GM20431 (cell line): ENCODE results near the gene DPY19L3.
"Not testable (repeated sequence)": the region's sequence is repeated elsewhere in the genome, so short reads cannot be mapped to it uniquely, and the experiment has no call there.

Experiments used
- in situ Hi-C: fragments of 300-500 bp; cut with MseI, MboI; formaldehyde crosslinking; loops from one replicate; pipeline ENCODE4 v1.15.0; 2020; ENCODE audit warnings: low sequenced_read_pairs; ENCODE audit not compliant: unreplicated experiment

DPY19L3 gene

GRCh38 chr19:32392901-32393300 is 12.7 kb upstream of the DPY19L3 start:
- in situ Hi-C loops, result no loop called here

GRCh38 chr19:32396046-32396652 is 9.4 kb upstream of the DPY19L3 start:
- in situ Hi-C loops, result no loop called here

GRCh38 chr19:32397671-32398101 is 7.9 kb upstream of the DPY19L3 start:
- in situ Hi-C loops, result no loop called here

GRCh38 chr19:32401992-32402391 is 3.6 kb upstream of the DPY19L3 start:
- in situ Hi-C loops, result no loop called here

- in situ Hi-C loops, result no loop called here
Observed at GRCh38 chr19:32403291-32403995, 2.1 kb upstream of the DPY19L3 start.

- in situ Hi-C loops, result no loop called here
Observed at GRCh38 chr19:32404213-32404932, 1.2 kb upstream of the DPY19L3 start.

- in situ Hi-C loops, result no loop called here
Observed at GRCh38 chr19:32404933-32405430, 588 bp upstream of the DPY19L3 start.

GRCh38 chr19:32406161-32407003 is 812 bp downstream of the DPY19L3 start:
- in situ Hi-C loops, result no loop called here

GRCh38 chr19:32407004-32407992 is 1.7 kb downstream of the DPY19L3 start:
- in situ Hi-C loops, result no loop called here

- in situ Hi-C loops, result no loop called here
Observed at GRCh38 chr19:32415246-32415645, 9.7 kb downstream of the DPY19L3 start.

- in situ Hi-C loops, result no loop called here
Observed at GRCh38 chr19:32415669-32416068, 10.1 kb downstream of the DPY19L3 start.

- in situ Hi-C loops, result no loop called here
Observed at GRCh38 chr19:32416749-32417456, 11.3 kb downstream of the DPY19L3 start.

GRCh38 chr19:32418155-32418554 is 12.6 kb downstream of the DPY19L3 start:
- in situ Hi-C loops, result no loop called here

- in situ Hi-C loops, result no loop called here
Observed at GRCh38 chr19:32421589-32422361, 16.2 kb downstream of the DPY19L3 start.

GRCh38 chr19:32422435-32422834 is 16.9 kb downstream of the DPY19L3 start:
- in situ Hi-C loops, result no loop called here

- in situ Hi-C loops, result not testable (repeated sequence)
Observed at GRCh38 chr19:32423944-32424343, 18.4 kb downstream of the DPY19L3 start.

- in situ Hi-C loops, result no loop called here
Observed at GRCh38 chr19:32427536-32427935, 22.0 kb downstream of the DPY19L3 start.

- in situ Hi-C loops, result no loop called here
Observed at GRCh38 chr19:32436692-32437091, 31.1 kb downstream of the DPY19L3 start.
